ENCODE results near the gene AP5B1.
A peak's percentile ranks its signal among the peaks of the same experiment; 100 is the strongest.

Gene AP5B1

GRCh38 chr11:65798882-65799281 lies 18.1 kb upstream of the AP5B1 start:
- DNase-seq: no peak

DNA sequence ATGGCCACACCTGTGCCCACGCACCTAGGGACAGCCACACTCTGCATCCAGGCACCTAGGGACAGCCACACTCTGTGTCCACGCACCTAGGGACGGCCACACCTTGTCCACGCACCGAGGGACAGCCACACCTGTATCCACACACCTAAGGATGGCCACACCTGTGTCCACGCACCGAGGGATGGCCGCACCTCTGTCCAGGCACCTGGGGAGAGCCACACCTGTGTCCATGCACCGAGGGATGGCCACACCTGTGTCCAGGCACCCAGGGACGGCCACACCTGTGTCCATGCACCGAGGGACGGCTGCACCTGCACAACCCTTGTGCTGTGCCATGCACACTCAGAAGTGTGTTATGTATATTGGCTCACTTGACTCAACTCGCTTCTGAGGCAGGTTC lies 16.9 kb upstream of the AP5B1 start:
- DNase-seq: no peak

GRCh38 chr11:65796726-65797601 lies 16.2 kb upstream of the AP5B1 start:
- no peak for DNase-seq

- DNase-seq: no peak
These were observed 14.1 kb upstream of the AP5B1 start for GRCh38 chr11:65794570-65795510.

GRCh38 chr11:65793625-65794400 lies 13.0 kb upstream of the AP5B1 start:
- no peak for DNase-seq

DNA sequence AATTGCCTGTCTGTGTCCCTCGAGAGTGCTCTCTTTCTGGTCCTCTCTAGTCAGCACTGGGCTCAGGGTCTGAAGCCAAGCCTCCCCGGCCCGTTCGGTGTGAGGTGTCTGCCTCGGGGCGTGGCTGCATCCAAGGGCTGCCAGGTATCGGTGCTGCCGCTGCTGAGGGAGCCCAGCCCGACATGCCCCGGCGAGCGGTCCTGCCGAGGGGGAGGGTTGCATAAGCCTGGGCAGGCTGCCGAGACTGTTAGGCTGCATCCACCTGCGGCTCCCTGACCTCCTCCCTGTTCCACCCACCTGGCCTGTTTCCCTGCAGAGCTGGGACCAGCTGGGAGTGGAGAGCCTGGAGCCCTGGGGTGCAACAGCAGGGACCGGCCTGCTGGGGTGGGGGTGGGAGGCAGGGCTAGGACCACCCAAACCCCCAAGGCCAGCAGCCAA lies 12.4 kb upstream of the AP5B1 start:
- DNase-seq: peak; percentile 22

DNA sequence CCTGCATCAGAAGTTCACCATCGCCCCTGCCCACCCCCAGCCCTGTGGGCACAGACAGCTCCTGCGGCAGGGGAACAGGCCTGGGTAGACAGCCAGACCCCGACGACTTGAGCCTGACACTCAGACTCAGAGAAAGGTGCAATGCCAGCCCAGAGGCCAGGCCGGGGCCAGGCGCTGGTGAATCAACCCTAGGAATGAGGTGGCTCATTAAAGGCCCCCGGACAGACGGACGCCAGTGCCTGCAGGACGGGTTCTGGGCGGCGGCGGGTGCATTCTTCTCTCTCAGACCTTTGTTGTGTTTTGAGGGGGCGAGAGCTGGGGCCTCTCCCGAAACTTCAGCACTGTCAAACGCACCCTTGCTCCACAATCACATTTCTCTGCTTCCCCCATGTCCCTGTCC lies 11.7 kb upstream of the AP5B1 start:
- no peak for DNase-seq

DNA sequence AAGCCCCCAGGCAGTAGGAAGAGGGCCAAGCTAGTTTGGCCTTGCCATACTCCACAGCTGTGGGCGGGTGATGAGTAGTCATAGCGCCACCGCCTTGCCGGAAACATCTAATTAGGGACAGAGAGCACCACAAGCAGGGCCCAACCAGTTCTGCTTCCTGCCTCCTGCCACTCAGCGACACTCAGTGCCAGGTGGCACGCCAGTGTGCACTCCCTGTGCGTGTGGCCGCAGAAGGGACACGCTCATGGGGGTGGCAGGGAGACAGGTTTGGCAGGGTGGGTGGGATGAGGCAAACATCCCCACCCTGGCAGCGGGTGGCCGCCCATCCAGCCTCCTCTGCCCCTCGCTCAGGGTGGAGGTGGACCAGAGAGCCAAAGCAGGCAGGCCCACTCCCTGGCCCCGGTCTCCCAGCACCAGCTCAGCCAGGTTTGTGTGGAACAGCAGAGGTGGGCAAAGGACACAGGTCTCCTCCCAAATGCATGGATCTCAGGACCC lies 11.0 kb upstream of the AP5B1 start:
- peak; percentile 19 for DNase-seq

DNA sequence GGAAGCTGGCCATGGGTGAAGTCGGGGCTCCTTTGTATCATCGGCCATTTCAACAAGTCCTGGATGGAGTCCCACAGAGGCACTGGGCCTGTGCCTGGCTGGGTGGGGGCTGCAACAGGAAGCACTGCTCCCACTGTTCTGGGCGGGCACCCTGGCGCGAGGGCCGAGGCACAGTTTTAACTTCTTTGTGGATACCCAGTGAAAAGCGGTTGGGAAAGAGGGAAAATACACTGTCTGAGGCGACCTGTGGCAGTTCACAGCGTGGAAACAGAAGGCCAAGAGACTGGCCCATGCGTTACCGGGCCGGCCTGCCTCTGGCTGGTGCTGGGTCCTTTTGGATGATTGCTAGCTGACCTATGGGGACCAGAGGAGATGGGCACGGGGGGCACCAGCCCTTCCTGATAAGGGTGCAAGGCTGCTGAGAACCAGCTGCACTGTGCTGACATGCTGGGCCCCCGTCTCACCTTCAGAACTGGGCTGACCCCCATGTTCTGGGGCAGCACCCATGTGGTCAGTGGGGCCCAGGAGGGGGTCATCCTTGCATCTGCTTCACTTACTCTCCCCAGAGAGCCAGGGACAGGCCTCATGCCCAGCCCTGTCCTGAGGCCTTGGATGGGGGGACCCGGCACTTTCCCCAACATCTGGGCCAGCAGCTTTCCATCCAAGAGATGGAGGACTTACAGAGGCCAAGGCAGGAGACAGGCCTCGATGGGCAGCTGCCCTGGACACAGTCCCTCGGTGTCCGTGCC lies 10.3 kb upstream of the AP5B1 start:
- no peak for DNase-seq

- no peak for DNase-seq
These were observed 9.5 kb upstream of the AP5B1 start for GRCh38 chr11:65790104-65790901.

GRCh38 chr11:65789230-65790103 lies 8.7 kb upstream of the AP5B1 start:
- no peak for DNase-seq

GRCh38 chr11:65788821-65789220 lies 8.0 kb upstream of the AP5B1 start:
- DNase-seq: no peak

GRCh38 chr11:65787649-65788622 lies 7.2 kb upstream of the AP5B1 start:
- no peak for DNase-seq

DNA sequence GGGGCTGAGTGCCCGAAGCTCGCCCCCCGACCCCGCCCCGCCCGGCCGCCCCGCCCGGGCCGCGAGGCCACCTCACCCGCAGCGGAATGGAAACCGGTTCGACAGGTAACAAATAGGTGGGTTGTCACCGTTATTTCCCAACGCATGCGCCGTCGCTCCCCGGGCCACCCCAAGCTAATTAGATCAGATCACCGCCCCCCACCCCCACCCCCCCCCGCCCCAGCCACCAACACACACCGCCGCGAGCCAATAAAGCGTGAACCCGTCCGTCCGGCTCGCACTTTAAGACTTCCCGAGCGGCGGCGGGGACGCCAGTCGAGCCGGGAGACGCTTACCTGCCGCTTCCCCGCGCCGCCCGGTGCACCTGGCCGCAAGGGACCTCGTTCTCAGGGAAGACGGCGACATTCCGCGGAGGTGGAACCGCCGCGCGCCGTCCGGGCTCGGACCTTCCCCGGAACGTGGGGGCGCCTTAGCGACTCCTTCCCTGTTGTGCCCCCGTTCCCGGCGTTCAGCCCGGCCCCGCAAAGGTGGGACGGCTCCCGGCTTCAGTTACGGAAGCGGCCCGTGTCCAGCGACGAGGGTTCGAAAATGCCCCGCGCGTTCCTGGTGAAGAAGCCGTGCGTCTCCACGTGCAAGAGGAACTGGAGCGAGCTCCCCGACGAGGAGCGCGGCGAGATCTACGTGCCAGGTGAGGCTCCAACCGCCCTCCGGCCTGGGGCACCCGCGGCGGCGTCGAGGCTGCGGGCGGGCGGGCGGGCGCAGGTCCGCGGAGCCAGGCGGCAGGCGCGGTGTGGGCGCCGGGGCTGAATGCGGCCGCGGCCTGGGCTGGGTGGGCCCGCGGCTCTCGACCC lies 6.2 kb upstream of the AP5B1 start, which contains the start of gene OVOL1:
TSS of gene OVOL1 (plus strand) at position 278 of the 851 bp plus-strand sequence. CDS start at position 589, 311 bp downstream.
- DNase-seq: no peak

- no peak for DNase-seq
These were observed 5.4 kb upstream of the AP5B1 start for GRCh38 chr11:65786008-65786785.

DNA sequence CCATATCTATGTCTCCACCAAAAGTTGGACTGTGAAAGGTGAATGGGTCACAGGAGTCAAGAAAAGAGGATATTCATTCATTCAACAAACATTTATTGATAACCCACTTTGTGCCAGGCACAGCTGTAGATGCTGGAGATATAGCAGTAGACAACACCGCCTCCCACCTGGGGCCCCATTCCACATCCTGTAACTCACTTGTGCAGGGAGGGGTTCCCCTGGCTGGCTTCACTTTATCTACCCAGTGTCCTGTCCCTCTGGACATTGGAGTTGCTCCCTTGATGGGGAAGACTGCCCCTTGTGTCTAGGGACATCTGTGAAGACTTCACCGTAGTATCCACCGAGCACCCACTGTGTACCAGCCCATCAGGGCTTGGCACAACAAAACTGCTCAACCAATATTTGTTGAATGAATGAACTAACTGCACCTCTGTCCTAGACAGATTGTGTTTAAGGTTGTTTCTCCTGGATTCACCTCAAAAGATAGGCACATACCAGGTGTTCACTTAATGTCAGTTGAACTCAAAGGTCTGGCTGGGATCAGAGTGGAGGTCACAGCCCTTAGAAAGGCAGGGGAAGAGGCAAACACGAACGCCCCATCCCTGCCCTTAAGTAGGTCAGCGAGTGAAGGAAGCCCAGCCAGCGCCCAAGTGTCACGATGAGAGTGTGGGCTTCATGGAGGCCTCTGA lies 4.7 kb upstream of the AP5B1 start:
- DNase-seq: no peak

Data from SHP77 treated with DMSO at 0.1 percent for 48 hours (cell line).